ENCODE results near the gene DDIT3.
"Not testable (repeated sequence)": the region's sequence is repeated elsewhere in the genome, so short reads cannot be mapped to it uniquely, and the experiment has no call there.

- not testable (repeated sequence) for TF ChIP-seq CTCF (conservative IDR thresholded peaks at IDR 0.05 in 1 of 2, IDR thresholded peaks at IDR 0.05 in 1 of 2; ENCODE audit: low read depth in 1 of 2, low read length in 2 of 2); EZH2 (IDR thresholded peaks at IDR 0.05; ENCODE audit: low read length, missing control alignments)
Observed at GRCh38 chr12:57495051-57495701, 25.1 kb downstream of the DDIT3 start.
